ENCODE measurements around the gene CFAP299.
A peak's percentile ranks its signal among the peaks of the same experiment; 100 is the strongest.
"Not testable (repeated sequence)": the region's sequence is repeated elsewhere in the genome, so short reads cannot be mapped to it uniquely, and the experiment has no call there.

The CFAP299 gene

DNA sequence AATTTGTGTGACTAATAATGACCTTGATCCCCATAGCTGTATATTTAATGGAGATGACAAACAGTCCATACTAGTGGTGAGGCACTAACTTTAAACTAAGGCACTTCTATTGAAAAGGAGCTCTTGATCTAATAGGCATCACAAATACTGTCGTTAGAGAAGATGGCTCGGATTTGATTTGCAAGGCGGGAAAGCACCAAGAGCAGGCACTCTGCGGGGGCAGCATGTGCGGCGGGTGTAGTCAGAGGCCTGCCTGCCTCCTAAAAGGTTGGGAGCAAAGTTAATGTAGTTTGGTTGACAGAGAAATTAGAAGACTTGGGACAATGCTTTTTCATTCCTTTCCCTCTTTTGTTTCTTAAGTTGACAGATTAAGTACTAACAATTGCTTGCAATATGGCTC is 278.8 kb downstream of the CFAP299 start:
- no peak for DNase-seq

GRCh38 chr4:80615099-80615498 is 279.6 kb downstream of the CFAP299 start:
- no peak for DNase-seq

DNA sequence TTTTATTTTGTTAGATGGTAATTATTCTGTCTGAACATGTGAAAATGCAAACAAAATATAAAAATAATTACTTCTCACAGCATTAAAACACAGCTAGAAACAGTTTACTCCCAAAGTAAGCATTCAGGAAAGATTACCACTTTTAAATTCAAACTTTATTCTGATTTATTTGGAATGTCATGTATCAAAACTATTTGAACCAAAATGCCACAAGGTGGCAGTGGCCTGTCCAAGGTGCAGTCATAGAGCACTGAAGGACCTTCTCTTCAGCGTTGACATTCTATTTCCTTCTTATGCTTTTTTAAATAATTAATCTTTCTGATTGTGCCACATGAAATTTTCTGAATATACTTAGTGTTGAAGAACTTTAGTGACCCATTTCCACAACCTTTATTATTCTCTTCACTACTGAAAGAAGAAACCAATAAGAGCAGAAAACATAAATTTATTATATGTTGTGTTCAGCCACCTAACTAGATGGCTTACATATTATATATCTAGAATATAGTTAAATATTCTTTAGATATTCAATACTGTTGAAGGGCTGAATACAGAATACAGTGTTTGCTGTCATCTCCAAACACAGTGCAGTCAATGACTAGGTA is 283.6 kb downstream of the CFAP299 start:
- DNase-seq = peak; percentile 12

DNA sequence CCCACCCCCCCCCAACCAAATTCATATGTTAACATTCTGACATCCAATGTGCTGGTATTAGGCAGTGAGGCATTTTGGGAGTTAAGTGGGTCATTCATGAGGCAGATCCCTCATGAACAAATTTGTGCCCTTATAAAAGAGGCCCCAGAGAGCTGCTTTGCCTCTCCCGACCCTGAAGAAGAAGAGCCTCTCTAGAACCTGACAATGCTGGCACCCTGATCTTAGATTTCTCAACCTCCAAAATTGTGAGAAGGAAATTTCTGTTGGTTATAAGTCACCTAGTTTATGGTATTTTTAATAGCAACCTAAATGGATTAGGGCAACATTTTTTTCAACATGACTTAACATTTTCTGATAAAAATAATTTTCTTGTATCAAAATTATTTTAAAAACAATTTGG is 296.3 kb downstream of the CFAP299 start:
- no peak for DNase-seq

DNA sequence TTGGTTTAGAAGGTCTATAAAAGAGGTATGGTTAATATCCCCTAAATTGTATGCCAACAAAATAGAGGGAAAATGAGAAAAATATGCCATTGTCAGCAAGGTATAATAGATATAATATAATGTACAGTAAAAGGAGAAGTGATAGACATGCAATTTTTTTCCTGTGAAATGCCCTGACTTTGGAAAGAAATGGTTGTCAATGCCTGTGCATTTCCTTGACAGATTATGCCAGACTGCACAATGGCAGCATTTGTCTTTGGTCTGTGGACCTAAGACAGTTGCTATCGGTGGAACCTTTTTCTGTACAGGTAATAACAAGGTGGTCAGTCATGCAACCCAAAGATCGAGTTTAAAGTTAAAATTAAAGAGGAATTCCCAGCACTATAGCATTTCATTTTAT is 301.7 kb downstream of the CFAP299 start:
- no peak for DNase-seq

DNA sequence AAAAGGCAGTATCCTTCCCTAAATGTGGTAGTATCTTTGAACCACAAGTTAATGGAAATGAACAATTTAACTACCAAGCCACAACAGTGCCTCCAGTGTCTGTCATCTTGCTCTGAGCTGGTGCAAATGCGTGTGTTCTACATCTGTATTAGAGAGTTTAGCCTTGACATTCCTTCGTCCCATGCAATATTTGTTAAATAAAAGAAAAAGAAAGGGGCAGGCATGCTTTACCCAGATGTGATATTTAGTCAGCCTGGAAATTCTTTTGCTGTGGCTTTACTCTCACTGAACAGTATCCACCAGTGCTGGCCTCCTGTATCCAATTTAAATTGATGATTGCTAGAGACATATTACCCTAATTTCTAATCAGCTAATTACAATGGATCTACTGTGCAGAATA is 310.5 kb downstream of the CFAP299 start:
- no peak for DNase-seq

DNA sequence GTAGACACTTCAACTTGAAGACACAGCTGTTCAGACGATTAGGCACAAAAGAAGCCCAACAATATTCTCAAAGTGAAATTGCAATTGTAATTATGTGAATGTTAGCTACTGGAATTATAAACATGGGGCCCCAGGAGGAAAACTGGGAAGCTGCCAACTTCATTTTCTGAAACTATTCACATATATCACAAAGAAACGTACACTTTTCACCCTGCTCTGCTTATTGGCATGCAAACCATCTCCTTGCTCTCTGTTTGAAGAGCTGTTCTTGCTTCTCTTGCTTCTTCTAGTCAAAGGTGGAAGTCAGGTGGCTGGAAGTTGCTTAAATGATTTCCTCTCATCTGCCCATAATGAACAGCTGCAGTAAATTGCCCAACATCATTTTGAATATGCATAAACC is 320.1 kb downstream of the CFAP299 start:
- DNase-seq = peak; percentile 5

- DNase-seq = not testable (repeated sequence)
These were observed 334.6 kb downstream of the CFAP299 start for GRCh38 chr4:80670118-80670517.

- no peak for DNase-seq
These were observed 342.9 kb downstream of the CFAP299 start for GRCh38 chr4:80678413-80678812.

DNA sequence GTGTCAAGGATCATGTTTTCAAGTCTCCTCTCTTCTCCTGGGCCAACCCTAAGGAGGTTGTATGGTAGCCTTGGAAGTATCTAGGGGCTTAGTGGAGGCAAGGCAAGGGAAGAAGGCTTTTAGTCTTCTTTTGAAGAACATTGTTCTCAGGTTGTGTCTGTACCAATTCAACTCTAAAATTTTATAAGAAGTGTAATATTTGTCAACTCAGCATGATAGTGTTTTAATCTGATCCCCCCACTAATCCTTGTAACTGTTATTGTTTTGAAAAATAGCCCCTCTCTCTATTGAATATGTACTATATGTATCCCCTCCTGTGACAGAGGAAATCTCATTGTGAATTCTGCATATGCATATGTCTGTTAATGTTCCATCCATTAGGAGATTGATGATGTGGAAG is 345.4 kb downstream of the CFAP299 start:
- DNase-seq = no peak

DNA sequence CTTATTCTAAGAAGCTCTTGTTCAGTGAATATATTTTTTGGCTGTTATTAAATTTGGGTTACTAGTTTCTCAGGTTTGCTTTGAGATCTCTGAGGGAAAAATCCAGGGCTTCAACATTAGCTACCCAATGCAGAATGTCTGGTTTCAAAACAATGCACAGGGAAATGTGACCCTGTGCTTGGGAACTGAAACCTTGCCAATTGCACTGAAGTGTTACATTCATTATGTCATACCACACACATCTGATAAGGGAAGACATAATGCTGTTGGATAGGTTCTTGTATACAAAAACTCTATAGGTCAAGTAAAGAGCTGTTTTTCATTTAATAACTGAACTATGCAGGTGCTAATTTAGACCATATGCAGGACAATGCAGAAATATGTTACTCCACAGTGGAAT is 349.7 kb downstream of the CFAP299 start:
- DNase-seq = no peak

DNA sequence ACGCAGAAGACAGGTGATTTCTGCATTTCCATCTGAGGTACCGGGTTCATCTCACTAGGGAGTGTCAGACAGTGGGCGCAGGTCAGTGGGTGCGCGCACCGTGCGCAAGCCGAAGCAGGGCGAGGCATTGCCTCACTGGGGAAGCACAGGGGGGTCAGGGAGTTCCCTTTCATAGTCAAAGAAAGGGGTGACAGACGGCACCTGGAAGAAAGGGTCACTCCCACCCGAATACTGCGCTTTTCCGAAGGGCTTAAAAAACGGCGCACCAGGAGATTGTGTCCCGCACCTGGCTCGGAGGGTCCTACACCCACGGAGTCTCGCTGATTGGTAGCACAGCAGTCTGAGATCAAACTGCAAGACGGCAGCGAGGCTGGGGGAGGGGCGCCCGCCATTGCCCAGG is 352.2 kb downstream of the CFAP299 start:
- not testable (repeated sequence) for DNase-seq

DNA sequence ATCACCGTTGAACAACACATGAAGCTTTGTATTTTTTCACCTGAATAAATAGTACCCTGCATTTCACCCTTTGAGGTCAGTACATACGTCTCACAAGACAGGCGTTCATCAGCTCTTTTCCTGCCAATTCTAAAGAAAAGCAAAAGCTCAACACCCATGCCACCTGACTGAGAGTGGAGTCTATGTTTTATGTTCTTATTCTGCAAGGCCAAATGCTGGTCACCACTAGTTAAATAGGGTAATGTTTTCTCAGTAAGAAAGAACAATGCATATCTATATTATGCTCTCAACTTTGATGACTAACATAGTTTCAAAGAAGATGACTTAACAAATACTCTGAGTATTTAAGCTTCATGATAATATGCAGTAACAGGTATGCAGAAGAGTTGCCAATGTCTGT is 358.6 kb downstream of the CFAP299 start:
- DNase-seq = no peak

DNA sequence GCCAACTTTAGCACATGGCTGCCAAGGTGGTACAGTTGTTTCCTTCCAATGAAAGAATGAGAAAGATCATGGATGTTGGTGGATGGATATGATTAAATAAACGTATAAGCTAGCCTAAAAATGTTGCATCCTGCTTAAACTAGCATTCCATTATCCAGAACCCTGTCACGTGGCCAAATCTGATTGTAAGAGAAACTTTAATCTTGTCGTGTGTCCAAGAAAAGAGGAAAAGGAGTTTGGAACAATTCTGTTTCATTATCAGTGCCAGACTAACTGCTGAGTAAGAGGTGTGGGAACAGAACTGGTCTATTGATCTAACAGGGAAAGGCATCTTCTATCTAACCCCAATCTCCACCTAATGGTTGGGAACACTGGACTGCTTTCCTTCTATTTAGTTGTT is 369.8 kb downstream of the CFAP299 start:
- DNase-seq = peak; percentile 17

GRCh38 chr4:80709082-80709869 is 373.7 kb downstream of the CFAP299 start:
- no peak for DNase-seq

DNA sequence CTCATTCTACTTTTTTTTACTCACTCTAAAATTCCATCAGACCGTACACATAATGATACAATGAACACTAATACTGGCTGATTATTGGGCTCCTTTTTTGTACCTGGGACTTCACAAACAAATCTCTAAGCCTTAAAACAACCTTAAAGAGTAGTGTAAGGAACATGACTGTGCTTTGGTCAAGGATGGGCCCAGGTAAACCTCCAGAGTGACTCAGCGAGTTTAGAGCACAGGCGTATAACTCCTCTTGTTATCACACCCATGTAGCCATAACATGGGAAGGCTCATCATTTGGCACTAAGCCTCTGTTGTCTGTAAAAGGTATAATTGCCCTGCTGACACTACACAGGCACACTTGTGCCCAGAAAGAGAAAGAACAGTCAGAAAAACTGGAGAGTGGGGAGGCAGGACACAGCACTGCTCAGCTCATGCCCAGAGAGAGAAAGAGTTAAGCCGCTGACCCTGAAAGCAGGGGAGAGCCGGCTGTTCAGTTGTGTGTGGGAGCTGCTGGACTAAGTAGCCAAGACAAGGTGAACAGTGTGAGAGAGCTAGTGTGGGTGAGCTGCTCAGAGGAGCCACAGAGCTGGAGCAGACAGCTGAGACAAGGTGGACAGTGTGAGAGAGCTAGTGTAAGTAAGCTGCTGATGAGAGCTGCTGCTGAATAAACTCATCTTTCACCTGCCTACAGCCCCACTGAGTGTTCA is 375.4 kb downstream of the CFAP299 start:
- no peak for DNase-seq

DNA sequence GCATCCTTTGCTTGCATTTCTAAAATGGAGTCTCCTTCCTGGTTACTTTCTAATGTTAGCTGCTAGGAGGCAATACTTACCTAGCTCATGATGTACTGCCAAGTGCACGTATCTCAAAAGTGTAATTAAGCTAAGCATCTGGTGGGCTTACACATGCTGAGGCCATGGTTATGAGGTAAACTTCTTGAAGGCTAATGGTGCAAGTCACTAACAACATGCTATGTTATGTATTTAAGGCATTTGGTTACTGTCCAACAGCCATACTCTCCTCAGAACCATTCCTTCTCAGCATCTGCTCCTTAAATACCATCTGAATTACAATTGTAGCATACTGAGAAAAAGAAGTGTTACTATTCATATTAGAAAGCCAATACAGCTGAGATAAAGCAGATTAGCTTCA is 376.4 kb downstream of the CFAP299 start:
- DNase-seq = peak; percentile 14

DNA sequence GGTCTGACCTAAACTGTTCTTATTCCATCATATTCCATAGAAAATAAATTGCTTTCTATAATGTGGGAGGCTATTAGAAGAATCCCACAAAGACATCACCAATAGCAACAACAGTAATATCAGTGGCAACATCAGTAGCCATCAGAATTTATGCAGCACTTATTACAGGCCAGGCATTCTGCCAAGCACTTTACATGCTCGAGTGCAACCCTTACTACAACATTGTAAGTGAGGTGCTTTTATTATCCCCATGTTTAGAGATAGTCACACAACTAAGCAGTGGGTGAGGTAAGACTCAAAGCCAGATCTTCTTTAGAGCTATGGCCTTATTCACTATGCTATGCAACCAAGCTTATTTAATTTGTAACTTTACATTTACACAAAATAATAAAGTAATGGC is 377.9 kb downstream of the CFAP299 start:
- no peak for DNase-seq

- DNase-seq = no peak
These were observed 381.7 kb downstream of the CFAP299 start for GRCh38 chr4:80717204-80717603.

- DNase-seq = no peak
These were observed 390.9 kb downstream of the CFAP299 start for GRCh38 chr4:80726471-80726870.

DNA sequence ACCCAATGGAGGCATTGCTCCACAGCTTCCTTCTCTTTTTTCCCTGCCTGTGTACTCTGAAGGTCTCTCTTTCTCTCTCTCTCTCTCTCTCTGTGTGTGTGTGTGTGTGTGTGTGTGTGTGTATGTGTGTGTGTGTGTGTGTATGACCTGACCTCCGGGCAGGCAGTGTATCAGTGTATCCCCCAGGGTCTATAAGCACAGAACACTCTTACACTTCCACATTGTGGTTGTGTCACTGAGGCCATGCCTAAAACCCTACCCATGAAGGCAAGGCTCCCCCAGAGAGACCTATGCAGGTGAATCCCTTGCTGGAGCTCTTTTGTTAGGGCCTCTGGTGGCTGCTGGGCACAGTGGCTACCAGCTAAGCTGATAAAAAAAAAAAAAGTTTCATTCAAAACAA is 394.6 kb downstream of the CFAP299 start:
- DNase-seq = no peak

- no peak for DNase-seq
These were observed 395.9 kb downstream of the CFAP299 start for GRCh38 chr4:80731436-80731835.

GRCh38 chr4:80732010-80732409 is 396.5 kb downstream of the CFAP299 start:
- peak; percentile 65 for DNase-seq

GRCh38 chr4:80740375-80740774 is 404.8 kb downstream of the CFAP299 start:
- no peak for DNase-seq

All from fibroblast of skin of right biceps (primary cell).